G401 (cell line): Measurements from ENCODE around the gene UBL7. TPM values are rescaled to one million over a fixed set of nuclear protein-coding genes. Genes with fewer than 3 reads are reported as not detected.
"Not testable (repeated sequence)": the region's sequence is repeated elsewhere in the genome, so short reads cannot be mapped to it uniquely, and the experiment has no call there.

Source experiments
- DNase-seq: peaks from one replicate; pipeline ENCODE4 v3.0.0-alpha.2; 2015; ENCODE audit warnings: low spot score
- in situ Hi-C: cut with HindIII; loops from 2 replicates; pipeline ENCODE4 v1.10.0; 2016; ENCODE audit warnings: low sequenced_read_pairs, mixed read lengths
- total RNA-seq: library from RNA; depleted of rRNA; stranded (reverse); fragments of >200 nt; shearing (Covaris generic); gene quantifications from 2 replicates; pipeline ENCODE4 v1.2.3, GENCODE V29; 2014; rRNA removed

UBL7 gene, protein sequence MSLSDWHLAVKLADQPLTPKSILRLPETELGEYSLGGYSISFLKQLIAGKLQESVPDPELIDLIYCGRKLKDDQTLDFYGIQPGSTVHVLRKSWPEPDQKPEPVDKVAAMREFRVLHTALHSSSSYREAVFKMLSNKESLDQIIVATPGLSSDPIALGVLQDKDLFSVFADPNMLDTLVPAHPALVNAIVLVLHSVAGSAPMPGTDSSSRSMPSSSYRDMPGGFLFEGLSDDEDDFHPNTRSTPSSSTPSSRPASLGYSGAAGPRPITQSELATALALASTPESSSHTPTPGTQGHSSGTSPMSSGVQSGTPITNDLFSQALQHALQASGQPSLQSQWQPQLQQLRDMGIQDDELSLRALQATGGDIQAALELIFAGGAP
- total RNA-seq, result 111 and 117 TPM in 2 replicates

DNA sequence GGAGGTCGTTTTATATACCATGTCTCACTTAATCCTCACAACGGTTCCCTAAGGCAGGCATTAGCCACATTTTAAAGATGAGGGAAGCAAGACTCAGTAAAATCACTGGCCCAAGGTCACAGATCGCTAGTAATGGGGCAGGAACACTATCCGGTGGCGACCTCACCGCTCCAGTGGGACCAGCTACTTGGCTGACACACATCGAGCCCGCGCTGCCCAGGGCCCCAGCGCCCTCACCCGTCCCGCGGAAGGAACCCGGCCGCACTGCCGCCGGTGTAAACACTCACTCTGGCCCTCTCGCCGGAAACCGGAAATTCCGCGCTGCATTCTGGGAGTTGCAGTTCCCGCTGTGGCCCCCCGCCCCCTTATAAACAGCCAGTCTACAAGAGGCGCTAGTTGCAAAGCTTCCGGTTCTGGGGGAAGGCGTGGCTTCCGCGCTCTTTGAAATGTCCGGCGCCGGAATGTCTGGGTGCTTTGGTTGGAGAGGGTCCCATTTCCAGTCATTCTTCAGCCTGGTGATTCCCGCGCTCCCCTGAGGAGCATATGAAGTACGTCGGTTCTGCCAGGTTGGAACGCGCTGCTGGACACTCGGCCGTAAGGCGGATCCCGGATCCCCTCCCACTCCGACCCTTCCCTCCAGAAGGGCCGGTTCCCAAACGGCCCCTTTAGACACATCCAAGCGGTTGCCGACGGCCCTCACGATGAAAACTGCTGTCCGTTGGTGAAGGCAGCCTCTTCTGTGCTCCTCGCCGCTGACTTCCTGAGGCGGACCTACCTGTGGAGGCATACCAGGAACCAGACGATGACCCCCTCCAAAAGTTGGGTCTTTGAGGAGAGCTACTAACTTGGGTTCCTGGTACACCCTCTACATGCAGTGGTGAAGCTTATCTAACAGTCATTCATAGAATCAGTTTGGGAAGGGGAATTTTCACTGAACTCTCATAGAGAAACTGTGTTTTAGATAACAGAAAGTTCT is at the start of gene UBL7:
UBL7 (minus strand) TSS at position 290 of the 976 bp plus-strand sequence. CDS start 2,293 bp downstream, outside the sequence.
- in situ Hi-C loops, result no loop called here
- DNase-seq, result peak; percentile 97

- DNase-seq, result no peak
- in situ Hi-C loops, result no loop called here
These were observed 45.5 kb upstream of the UBL7 start for GRCh38 chr15:74506515-74506840.

DNA sequence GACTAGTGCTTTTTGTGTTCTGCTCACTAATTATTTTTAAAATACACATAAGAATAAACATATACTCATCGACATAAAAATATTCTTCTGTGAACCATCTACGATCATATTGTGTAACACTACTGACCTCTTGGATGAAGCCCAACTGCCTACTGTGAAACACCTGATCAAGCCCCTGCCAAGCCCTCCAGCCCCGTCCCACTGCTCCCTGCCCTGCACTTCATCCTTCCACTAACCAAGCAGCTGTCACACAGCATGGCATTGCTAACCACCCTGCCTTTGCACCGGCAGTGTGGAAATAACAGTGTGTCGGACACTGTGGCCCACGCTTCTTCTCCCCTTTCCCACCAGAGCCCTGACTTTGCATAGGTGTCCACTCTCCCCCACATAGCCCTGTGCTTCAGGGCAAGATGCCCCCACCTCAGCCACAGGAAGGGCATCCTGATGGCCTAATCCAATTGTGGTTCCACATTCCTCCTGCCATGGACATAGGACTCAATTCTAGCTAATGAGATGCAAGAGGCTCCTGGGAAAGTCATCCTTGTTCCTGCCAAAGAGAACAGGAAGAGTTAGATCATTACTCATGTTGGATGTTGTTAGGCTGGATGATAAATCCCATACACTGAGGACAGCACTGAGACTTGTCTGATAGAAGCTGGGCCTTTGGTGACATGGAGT is 45.0 kb upstream of the UBL7 start:
- peak; percentile 70 for DNase-seq
- in situ Hi-C loops, result no loop called here

DNA sequence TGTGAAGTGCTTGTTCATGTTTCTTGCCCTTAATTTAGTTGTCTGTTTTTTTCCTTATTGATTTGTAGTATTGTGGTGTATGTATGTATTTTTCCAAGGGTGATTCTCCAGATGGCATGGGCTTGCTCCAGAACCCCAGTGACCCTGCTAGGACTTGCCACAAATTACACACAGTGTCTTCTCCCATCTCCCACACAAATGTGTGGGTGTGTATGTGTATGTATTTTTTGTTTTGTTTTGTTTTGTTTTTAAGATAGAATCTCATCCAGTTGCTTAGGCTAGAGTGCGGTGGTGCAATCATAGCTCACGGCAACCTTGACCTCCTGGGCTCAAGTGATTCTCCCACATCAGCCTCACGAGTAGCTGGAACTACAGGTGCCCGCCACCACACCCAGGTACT is 43.9 kb upstream of the UBL7 start:
- in situ Hi-C loops, result no loop called here
- no peak for DNase-seq

DNA sequence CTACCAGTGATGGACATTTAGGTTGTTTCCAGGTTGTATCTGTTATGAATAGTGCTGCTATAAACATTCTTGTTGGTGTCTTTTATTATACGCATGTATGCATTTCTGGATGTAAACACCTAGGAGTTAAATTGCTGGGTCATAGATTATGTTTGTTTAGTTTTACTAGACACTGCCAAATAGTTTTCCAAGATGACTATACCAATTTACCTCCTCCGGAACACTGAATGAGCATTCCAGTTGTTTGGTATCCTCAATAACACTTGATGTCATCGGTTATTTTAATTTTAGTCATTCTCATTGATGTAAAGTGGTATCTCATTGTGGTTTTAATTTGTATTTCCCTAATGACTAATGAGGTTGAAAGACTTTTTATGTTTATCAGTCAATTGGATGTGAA is 43.5 kb upstream of the UBL7 start:
- no peak for DNase-seq
- in situ Hi-C loops, result no loop called here

DNA sequence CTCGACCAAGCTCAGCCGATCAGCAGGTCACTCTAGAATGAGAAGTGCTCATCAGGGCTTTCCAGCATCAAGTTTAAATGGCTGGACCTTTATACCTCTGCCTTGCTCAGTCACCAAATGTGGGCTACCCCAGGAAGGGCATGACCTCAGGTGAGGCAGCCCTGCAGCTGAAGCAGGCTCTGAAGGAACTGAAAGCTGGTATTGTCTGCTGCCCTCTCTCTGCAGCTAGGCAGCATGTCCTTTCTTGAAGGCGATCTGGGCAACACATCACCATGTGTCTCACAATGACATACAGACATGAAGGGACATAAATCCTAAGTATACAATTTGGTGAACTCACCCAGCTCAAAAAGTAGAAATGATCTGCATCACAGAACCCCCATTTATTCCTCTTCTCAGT is 41.3 kb upstream of the UBL7 start:
- in situ Hi-C loops, result no loop called here

GRCh38 chr15:74500401-74500800 is 39.4 kb upstream of the UBL7 start:
- no peak for DNase-seq
- in situ Hi-C loops, result no loop called here

More for the DNA sequence above, 41.3 kb upstream of the UBL7 start:
- DNase-seq, result no peak

- in situ Hi-C loops, result loop anchor here (10.0 kb wide), 1 partner anchor 125 kb away; no protein-coding TSS in a partner anchor
- DNase-seq, result no peak
These were observed 38.4 kb upstream of the UBL7 start for GRCh38 chr15:74499366-74499765.

DNA sequence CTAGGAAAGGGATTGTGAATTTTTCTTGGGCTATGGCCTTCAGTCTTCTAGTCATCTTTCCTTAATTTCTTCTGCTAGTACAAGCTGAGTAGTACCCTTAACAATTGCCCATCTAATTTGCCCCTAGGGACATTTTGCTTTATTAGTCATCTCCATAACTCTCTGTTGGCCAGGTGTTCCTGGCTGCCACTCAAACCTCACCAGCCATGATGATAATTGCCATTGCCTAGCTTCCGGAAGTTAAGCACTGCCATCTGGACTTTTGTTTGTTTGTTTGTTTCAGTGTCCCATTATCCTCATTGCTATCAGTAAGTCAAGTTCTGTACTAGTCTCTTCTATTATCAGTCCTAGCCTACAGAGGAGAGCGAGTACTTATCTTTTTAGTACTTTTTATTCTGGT is 36.6 kb upstream of the UBL7 start:
- no peak for DNase-seq
- in situ Hi-C loops, result loop anchor here (10.0 kb wide), 1 partner anchor 123 kb away; no protein-coding TSS in a partner anchor

DNA sequence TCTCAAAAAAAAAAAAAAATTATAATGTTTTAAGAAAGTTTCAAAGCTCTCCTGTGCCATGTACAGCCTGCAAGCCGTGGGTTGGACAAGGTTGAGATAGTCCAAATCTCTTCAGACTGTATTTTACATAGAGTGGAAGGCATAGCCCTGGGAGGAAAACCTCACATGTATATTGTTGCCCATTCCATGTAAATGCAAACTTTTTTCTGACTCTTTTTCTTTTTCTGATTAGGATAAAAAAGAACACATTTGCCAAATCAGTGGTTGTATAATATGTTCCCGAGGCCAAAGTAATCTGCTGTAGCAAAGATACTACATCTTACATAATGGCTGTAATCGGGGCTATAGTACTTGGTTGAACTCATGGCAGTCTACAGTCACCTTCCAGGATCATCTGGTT is 35.7 kb upstream of the UBL7 start:
- in situ Hi-C loops, result loop anchor here (10.0 kb wide), 1 partner anchor 122 kb away; no protein-coding TSS in a partner anchor
- no peak for DNase-seq

DNA sequence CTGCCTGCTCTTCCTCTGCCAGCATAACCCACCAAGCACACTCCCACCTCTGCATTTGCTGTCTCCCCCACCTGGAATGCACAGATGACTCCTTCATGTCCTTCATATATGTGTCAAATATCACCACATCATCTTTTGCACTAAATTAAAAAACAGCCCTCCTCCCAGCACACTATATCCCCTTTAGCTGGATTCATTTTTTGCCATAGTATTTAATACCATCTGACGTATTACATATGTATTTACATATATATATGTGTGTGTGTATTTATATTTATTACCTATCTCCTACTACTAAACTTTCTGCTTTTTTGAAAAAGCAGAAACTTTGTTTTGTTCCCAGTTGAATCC is 29.4 kb upstream of the UBL7 start:
- DNase-seq, result no peak
- in situ Hi-C loops, result loop anchor here (10.0 kb wide), 1 partner anchor 116 kb away; no protein-coding TSS in a partner anchor

GRCh38 chr15:74489518-74490338 is 28.8 kb upstream of the UBL7 start:
- in situ Hi-C loops, result loop anchor here (10.0 kb wide), 1 partner anchor 115 kb away; no protein-coding TSS in a partner anchor
- peak; percentile 85 for DNase-seq

DNA sequence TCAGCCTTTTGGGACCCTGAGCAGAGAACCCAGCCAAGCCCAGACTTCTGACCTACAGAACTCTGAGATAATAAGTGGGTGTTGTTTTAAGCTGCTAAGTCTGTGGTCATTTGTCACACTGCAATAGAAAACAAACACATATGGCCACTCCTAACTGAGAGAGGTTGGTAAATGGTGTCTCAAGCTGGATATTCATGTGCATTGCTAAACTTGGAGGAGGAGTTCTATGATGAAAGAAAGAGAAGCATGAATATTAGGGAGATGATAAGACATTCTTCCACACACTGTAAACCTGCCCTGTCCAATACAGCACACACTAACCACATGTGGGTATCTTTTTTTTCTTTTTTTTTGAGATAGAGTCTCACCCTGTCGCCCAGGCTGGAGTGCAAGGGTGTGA is 27.8 kb upstream of the UBL7 start:
- in situ Hi-C loops, result no loop called here
- no peak for DNase-seq

DNA sequence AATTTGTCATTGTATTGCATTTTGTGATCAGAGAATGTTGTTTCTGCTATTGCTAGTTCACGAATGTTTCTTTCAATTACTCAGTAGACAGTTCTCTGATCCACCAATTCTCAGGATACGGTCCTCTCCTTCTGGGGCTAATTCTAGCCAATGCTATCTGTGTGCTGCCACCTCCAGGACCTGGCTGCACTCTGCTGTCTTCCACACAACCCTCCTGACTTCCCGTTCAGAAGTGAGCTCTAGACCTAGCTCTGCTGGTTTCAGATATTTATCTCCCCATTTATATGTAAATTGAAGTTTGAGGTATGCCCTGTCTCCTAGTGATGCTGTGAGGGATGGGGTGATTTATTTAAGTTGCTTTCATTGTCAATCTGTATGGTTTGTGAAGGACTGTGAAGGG is 21.7 kb upstream of the UBL7 start:
- in situ Hi-C loops, result no loop called here
- DNase-seq, result peak; percentile 54

DNA sequence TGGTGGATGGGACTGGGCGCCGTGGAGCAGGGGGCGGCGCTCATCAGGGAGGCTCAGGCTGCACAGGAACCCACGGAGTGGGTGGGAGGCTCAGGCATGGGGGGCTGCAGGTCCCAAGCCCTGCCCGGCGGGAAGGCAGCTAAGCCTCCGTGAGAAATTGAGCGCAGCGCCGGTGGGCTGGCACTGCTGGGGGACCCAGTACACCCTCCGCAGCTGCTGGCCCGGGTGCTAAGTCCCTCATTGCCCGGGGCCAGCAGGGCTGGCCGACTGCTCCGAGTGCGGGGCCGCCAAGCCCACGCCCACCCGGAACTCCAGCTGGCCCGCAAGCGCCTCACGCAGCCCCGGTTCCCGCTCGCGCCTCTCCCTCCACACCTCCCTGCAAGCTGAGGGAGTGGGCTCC is 19.4 kb upstream of the UBL7 start:
- in situ Hi-C loops, DNase-seq: not testable (repeated sequence)

DNA sequence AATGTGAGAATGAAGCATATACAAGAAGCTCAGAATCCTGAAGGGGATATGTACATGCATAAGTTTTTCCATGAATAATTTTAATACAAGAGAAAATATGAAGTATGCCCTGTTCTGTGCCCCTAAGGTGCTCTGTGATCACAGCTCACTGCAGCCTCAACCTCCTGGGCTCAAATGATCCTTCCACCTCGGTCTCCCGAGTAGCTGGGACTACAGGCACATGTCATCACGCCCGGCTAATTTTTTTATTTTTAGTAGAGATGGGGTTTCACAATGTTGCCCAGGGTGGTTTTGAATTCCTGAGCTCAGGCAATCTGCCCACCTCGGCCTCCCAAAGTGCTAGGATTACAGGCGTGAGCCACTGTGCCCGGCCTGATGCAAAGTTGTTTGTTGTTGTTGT is 10.7 kb upstream of the UBL7 start:
- in situ Hi-C loops, result not testable (repeated sequence)

GRCh38 chr15:74470631-74471395 is 9.9 kb upstream of the UBL7 start:
- in situ Hi-C loops, result no loop called here
- no peak for DNase-seq

More for the DNA sequence above, 10.7 kb upstream of the UBL7 start:
- not testable (repeated sequence) for DNase-seq
